HL-60 (cell line): Measurements from ENCODE around the gene TRAF7.

Experiments used
- DNase-seq, 2 experiments: peaks; one replicate each; pipeline ENCODE4 v3.0.0-alpha.2; 2010 to 2020; ENCODE audit warnings: low read depth in 1 of 2, low spot score in 1 of 2
- H3K27ac ChIP-seq: fragments of 250-450 bp; sonication (Bioruptor Pico); replicated peaks from 2 replicates; pipeline ENCODE4 v1.5.1; 2020; ENCODE audit warnings: mild to moderate bottlenecking, moderate library complexity
- H3K27me3 ChIP-seq: fragments of 250-450 bp; sonication (Bioruptor Pico); 2 replicates; pipeline ENCODE4 v1.5.1; 2021; ENCODE audit warnings: mild to moderate bottlenecking, moderate library complexity; ENCODE audit not compliant: insufficient read depth, poor library complexity, severe bottlenecking
- H3K4me3 ChIP-seq: replicated peaks from 2 replicates; pipeline ENCODE4 v1.5.1; 2011; ENCODE audit warnings: mild to moderate bottlenecking, control low read depth, low read length; ENCODE audit not compliant: insufficient read depth
- GABPA ChIP-seq: IDR thresholded peaks from 2 replicates; pipeline ENCODE4 v1.6.1; 2012; ENCODE audit warnings: low read depth
- POLR2AphosphoS5 ChIP-seq: IDR thresholded peaks from 2 replicates; pipeline ENCODE4 v1.6.1; 2012; ENCODE audit warnings: low read depth
- REST ChIP-seq: IDR thresholded peaks from 2 replicates; pipeline ENCODE4 v1.6.1; 2012; ENCODE audit warnings: low read depth; ENCODE audit not compliant: insufficient replicate concordance
- SPI1 ChIP-seq: IDR thresholded peaks from 2 replicates; pipeline ENCODE4 v1.6.1; 2012; ENCODE audit warnings: low read depth, mild to moderate bottlenecking, borderline replicate concordance
- TF ChIP-seq, protein P1 (sequence below): IDR thresholded peaks from one replicate; pipeline ENCODE4 v1.5.1; 2011; ENCODE audit warnings: low read length, control low read depth, inconsistent platforms; ENCODE audit not compliant: insufficient read depth

TRAF7 gene

DNA sequence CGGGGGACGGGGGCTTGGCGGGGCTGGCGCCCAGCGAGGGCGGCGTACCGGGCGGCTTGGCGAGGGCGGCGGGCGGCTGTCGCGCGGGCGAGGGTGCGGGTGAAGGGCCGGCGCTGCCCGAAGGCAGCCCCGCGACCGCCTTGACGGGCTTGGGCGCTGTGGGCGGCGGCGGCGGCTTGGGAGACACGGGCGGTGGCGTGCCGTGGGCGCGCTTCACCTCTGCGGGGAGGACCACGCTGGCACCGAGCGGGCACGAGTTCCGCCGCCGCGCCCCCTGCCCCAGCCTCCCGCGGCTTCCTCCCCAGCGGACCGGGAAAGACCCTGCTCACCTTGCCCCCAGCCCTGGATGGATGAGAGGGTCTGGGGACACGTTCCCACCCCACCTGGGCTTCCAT, 23.5 kb downstream of the TRAF7 start:
- TF ChIP-seq, protein P1, sequence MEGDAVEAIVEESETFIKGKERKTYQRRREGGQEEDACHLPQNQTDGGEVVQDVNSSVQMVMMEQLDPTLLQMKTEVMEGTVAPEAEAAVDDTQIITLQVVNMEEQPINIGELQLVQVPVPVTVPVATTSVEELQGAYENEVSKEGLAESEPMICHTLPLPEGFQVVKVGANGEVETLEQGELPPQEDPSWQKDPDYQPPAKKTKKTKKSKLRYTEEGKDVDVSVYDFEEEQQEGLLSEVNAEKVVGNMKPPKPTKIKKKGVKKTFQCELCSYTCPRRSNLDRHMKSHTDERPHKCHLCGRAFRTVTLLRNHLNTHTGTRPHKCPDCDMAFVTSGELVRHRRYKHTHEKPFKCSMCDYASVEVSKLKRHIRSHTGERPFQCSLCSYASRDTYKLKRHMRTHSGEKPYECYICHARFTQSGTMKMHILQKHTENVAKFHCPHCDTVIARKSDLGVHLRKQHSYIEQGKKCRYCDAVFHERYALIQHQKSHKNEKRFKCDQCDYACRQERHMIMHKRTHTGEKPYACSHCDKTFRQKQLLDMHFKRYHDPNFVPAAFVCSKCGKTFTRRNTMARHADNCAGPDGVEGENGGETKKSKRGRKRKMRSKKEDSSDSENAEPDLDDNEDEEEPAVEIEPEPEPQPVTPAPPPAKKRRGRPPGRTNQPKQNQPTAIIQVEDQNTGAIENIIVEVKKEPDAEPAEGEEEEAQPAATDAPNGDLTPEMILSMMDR: no peak
- TF ChIP-seq REST (no peak), SPI1 (no peak), GABPA (no peak), POLR2AphosphoS5 (no peak)
- no peak overlapping the region for H3K27ac ChIP-seq
- no peak for DNase-seq
- no peak overlapping the region for H3K4me3 ChIP-seq
- no peaks in the 10 kb centered on the region for H3K27me3 ChIP-seq

DNA sequence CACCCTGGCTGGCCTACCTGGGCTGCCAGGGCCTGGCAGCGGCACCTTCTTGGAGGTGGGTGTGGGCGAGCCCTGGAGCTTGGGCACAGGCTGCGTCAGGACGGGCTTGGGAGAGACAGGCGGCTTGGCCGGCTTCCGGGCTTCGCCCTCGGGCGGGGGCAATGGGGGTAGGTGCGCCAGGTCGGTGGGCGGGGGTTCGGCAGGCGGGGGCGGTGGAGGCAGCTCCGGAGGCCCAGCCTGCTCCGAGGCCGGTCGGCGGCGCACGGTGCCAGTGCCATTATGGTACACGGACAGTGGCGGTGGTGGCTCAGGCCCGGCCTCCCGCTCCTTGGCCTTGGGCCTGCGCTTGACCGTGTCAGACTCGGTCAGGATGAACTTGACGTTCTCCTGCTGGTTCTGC, 24.0 kb downstream of the TRAF7 start:
- H3K27me3 ChIP-seq: no peaks in the 10 kb centered on the region
- no peak for DNase-seq
- H3K27ac ChIP-seq: no peak overlapping the region
- H3K4me3 ChIP-seq: no peak overlapping the region
- TF ChIP-seq GABPA (no peak), POLR2AphosphoS5 (no peak), SPI1 (no peak)

- TF ChIP-seq, protein P1: no peak
- TF ChIP-seq REST (no peak), POLR2AphosphoS5 (no peak), SPI1 (no peak), GABPA (no peak)
- Histone ChIP-seq H3K27ac (no peak overlapping the region), H3K27me3 (peaks cover 3% of the 10 kb centered on the region), H3K4me3 (no peak overlapping the region)
- DNase-seq: no peak
These were observed 24.9 kb downstream of the TRAF7 start for GRCh38 chr16:2180461-2180860.

- no peak for DNase-seq
- TF ChIP-seq GABPA (no peak), SPI1 (no peak), REST (no peak), POLR2AphosphoS5 (no peak)
- TF ChIP-seq, protein P1: no peak
- Histone ChIP-seq H3K27ac (no peak overlapping the region), H3K27me3 (peaks cover 3% of the 10 kb centered on the region), H3K4me3 (no peak overlapping the region)
These were observed 25.7 kb downstream of the TRAF7 start for GRCh38 chr16:2180962-2181923.
